GM12878 (cell line): ENCODE data around the gene NRTN. TPM values are rescaled to one million over a fixed set of nuclear protein-coding genes. Genes with fewer than 3 reads are reported as not detected.

Source experiments
- ATAC-seq: fragments of 200-7000 bp; cut with Tn5 transposase; 3 replicates; pipeline ENCODE4 v1.9.1; 2020; ENCODE audit warnings: mild to moderate bottlenecking, moderate library complexity
- BruUV-seq: library from RNA; stranded (reverse); fragments of 400-500 nt; replicated peaks from 2 replicates; lab custom pipeline; 2021; lab: Mats Ljungman, UMichigan
- CTCF ChIA-PET: fragments of 300-600 bp; sonication (Branson Sonifier 250); formaldehyde crosslinking; extraction: SDS; loops from one replicate; lab custom pipeline; 2021; ENCODE audit warnings: inconsistent platforms; lab: Yijun Ruan, JAX
- POLR2A ChIA-PET: fragments of 350-600 bp; formaldehyde crosslinking; extraction: SDS; loops from one replicate; lab custom pipeline; 2021; ENCODE audit warnings: inconsistent platforms; lab: Charles Lee
- RAD21 ChIA-PET: fragments of 300-600 bp; sonication (Branson Sonifier 250); formaldehyde crosslinking; loops from one replicate; lab custom pipeline; 2023; ENCODE audit warnings: antibody characterized with exemption; ENCODE audit not compliant: unreplicated experiment; lab: Charles Lee
- SMC1A ChIA-PET: fragments of 300-600 bp; sonication (Branson Sonifier 250); formaldehyde crosslinking; loops from one replicate; lab custom pipeline; 2023; ENCODE audit not compliant: unreplicated experiment, uncharacterized antibody; lab: Charles Lee
- DNase-seq: peaks from one replicate; pipeline ENCODE4 v3.0.0-alpha.2; 2011; ENCODE audit warnings: low read depth, low spot score
- FAIRE-seq: peaks from 3 replicates; lab custom pipeline; 2011; peaks lifted over from hg19 to GRCh38; lab: Jason Lieb, UNC
- H2AFZ ChIP-seq: 2 replicates; pipeline ENCODE4 v1.6.0; 2011; ENCODE audit warnings: low read depth, low read length, control low read depth; ENCODE audit not compliant: control insufficient read depth
- H3K27ac ChIP-seq: 2 replicates; pipeline ENCODE4 v1.5.1; 2011; ENCODE audit warnings: control low read depth; ENCODE audit not compliant: control insufficient read depth, insufficient read depth
- H3K27me3 ChIP-seq, 2 experiments: replicated peaks in 1 of 2; 2 replicates each; pipeline versions ENCODE4 v1.6.0 to v1.6.1; 2011; ENCODE audit warnings: low read length in 1 of 2; ENCODE audit not compliant: control insufficient read depth in 2 of 2, insufficient read depth in 2 of 2
- H3K36me3 ChIP-seq, 2 experiments: 2 replicates each; pipeline ENCODE4 v1.5.1; 2011; ENCODE audit warnings: low read length in 1 of 2; ENCODE audit not compliant: control insufficient read depth in 2 of 2, insufficient read depth in 2 of 2
- H3K4me1 ChIP-seq: 2 replicates; pipeline ENCODE4 v1.6.1; 2011; ENCODE audit warnings: mild to moderate bottlenecking, low read length, moderate library complexity, mixed read lengths; ENCODE audit not compliant: control insufficient read depth, insufficient read depth
- H3K4me2 ChIP-seq: 2 replicates; pipeline ENCODE4 v1.6.0; 2011; ENCODE audit warnings: control low read depth; ENCODE audit not compliant: control insufficient read depth, insufficient read depth
- H3K4me3 ChIP-seq: fragments of 200-600 bp; sonication (generic); 2 replicates; pipeline ENCODE4 v1.5.1; 2016
- H3K79me2 ChIP-seq: 2 replicates; pipeline ENCODE4 v1.6.0; 2011; ENCODE audit warnings: low read length; ENCODE audit not compliant: control insufficient read depth, insufficient read depth
- H3K9ac ChIP-seq: 2 replicates; pipeline ENCODE4 v1.8.0; 2011; ENCODE audit warnings: low read length, control low read depth, mixed read lengths; ENCODE audit not compliant: control insufficient read depth, insufficient read depth
- H3K9me3 ChIP-seq: replicated peaks from 3 replicates; pipeline ENCODE4 v1.5.1; 2011; ENCODE audit warnings: mild to moderate bottlenecking, low read length; ENCODE audit not compliant: control insufficient read depth, insufficient read depth
- H4K20me1 ChIP-seq: 2 replicates; pipeline ENCODE4 v1.6.0; 2011; ENCODE audit not compliant: control insufficient read depth, insufficient read depth
- CREM ChIP-seq: IDR thresholded peaks from 2 replicates; pipeline ENCODE4 v1.6.1; 2014; ENCODE audit warnings: antibody characterized with exemption, low read depth
- E2F8 ChIP-seq: fragments of 450-650 bp; IDR thresholded peaks from 2 replicates; pipeline ENCODE4 v1.6.1; 2018; ENCODE audit warnings: mild to moderate bottlenecking, low read depth, moderate library complexity; ENCODE audit not compliant: partially characterized antibody
- FOXK2 ChIP-seq: fragments of 450-650 bp; IDR thresholded peaks from 2 replicates; pipeline ENCODE4 v1.6.1; 2017; ENCODE audit warnings: mild to moderate bottlenecking, moderate library complexity
- NFYA ChIP-seq: IDR thresholded peaks from 2 replicates; pipeline ENCODE4 v1.6.1; 2011; ENCODE audit warnings: low read depth, mild to moderate bottlenecking, low read length, improper control_type of control experiment, borderline replicate concordance
- RB1 ChIP-seq: fragments of 450-650 bp; formaldehyde crosslinking; IDR thresholded peaks from 2 replicates; pipeline ENCODE4 v1.6.1; 2017; ENCODE audit warnings: mild to moderate bottlenecking, borderline replicate concordance
- RBBP5 ChIP-seq: fragments of 200-600 bp; sonication (generic); conservative IDR thresholded peaks from 2 replicates; pipeline ENCODE4 v1.6.1; 2016
- SIX5 ChIP-seq: IDR thresholded peaks from 2 replicates; pipeline ENCODE4 v1.6.1; 2011; ENCODE audit warnings: mild to moderate bottlenecking, low read depth, low read length, moderate library complexity; ENCODE audit not compliant: severe bottlenecking
- SMARCA5 ChIP-seq: fragments of 450-650 bp; IDR thresholded peaks from 2 replicates; pipeline ENCODE4 v1.6.1; 2017; ENCODE audit warnings: mild to moderate bottlenecking
- STAT1 ChIP-seq: fragments of 450-650 bp; conservative IDR thresholded peaks from 2 replicates; pipeline ENCODE4 v1.6.1; 2014; ENCODE audit warnings: antibody characterized with exemption, mild to moderate bottlenecking
- TARDBP ChIP-seq: IDR thresholded peaks from 2 replicates; pipeline ENCODE4 v1.6.1; 2016; ENCODE audit warnings: borderline replicate concordance
- WGBS: methylation state at CpG from one replicate; pipeline ENCODE4 v1.1.6; 2016; ENCODE audit warnings: low lambda C conversion rate; ENCODE audit not compliant: insufficient replicate concordance, insufficient coverage; ENCODE audit errors: missing lambda C conversion rate; 5-methylcytosine and 5-hydroxymethylcytosine counted together
- in situ Hi-C: fragments of 300-500 bp; cut with MboI; formaldehyde crosslinking; loops from 9 replicates; pipeline ENCODE4 v1.14.3; 2018; ENCODE audit warnings: mixed read lengths
- intact Hi-C: fragments of 100-400 bp; cut with micrococcal nuclease; formaldehyde crosslinking; loops from one replicate; pipeline ENCODE4 v1.14.2; 2022; ENCODE audit not compliant: unreplicated experiment
- polyA plus RNA-seq, 11 experiments: library from polyadenylated mRNA; depleted of rRNA in 4 of 11; unstranded in 6 of 11; stranded (reverse) in 5 of 11; fragments of >200 nt; fragmentation: Nextera tagmentation in 4 of 11; fragmentation: Illumina TruSeq in 1 of 11; extraction: Ambion mirVana in 4 of 11; extraction: Trizol in 1 of 11; gene quantifications; 1 replicate in 1 of 11; 2 replicates in 10 of 11; pipeline versions ENCODE4 v1.2.1 to v1.2.3, GENCODE V29; 2011 to 2016; ENCODE audit warnings: inconsistent platforms in 2 of 11, missing spikeins in 2 of 11, low read depth in 1 of 11
- total RNA-seq, 4 experiments: library from RNA; depleted of rRNA in 3 of 4; stranded (reverse); fragments of >200 nt in 3 of 4; fragmentation: Illumina TruSeq in 1 of 4; extraction: Trizol in 1 of 4; gene quantifications; 2 replicates each; pipeline versions ENCODE4 v1.2.1 to v1.2.3, GENCODE V29; 2013 to 2021

The NRTN gene
- total and polyA plus RNA-seq, 10 of the 15 experiments (the other 5 are each of a cell fraction or from before 2014, with no cell fraction given): not detected

GRCh38 chr19:5877882-5878281, 73.0 kb downstream of the NRTN start:
- SMC1A ChIA-PET: no interaction called here

More at GRCh38 chr19:5877882-5878281, 73.0 kb downstream of the NRTN start:
- H3K27me3 ChIP-seq: no peaks in the 10 kb centered on the region
- in situ Hi-C loops: no loop called here
- FAIRE-seq: no peak
- ChIA-PET CTCF (no interaction called here), POLR2A (no interaction called here), RAD21 (no interaction called here)
- no TSS peak for BruUV-seq
- WGBS: 24% methylated on average over 9 of the region's 9 CpGs
- intact Hi-C loops: no loop called here
- no peak overlapping the region for H3K4me3 ChIP-seq
- no peak for DNase-seq
- H3K36me3 ChIP-seq: no peaks in the 10 kb centered on the region
- no peak for TF ChIP-seq RB1
- no peak for TF ChIP-seq E2F8
- TF ChIP-seq SIX5: no peak
- TF ChIP-seq NFYA: no peak
- TF ChIP-seq STAT1: no peak
- no peak for TF ChIP-seq TARDBP
- TF ChIP-seq RBBP5: no peak
- no peak for TF ChIP-seq FOXK2
- no peak for TF ChIP-seq CREM
- TF ChIP-seq SMARCA5: no peak
- no peaks in the 10 kb centered on the region for H3K9me3 ChIP-seq
- H3K27ac ChIP-seq: no peak overlapping the region
- no peak overlapping the region for H3K9ac ChIP-seq
- no peak for ATAC-seq
- no peak overlapping the region for H2AFZ ChIP-seq
- H3K4me1 ChIP-seq: no peaks in the 10 kb centered on the region
- no peaks in the 10 kb centered on the region for H4K20me1 ChIP-seq
- no peak overlapping the region for H3K4me2 ChIP-seq
- no peaks in the 10 kb centered on the region for H3K79me2 ChIP-seq

Other genes with a start within 250 kb of the NRTN start
Only the 7 nearest of the 17 such genes appear.
- 85.0 and 92.7 TPM in 2 replicates for gene LONP1, start 84.9 kb upstream of the NRTN start, total RNA-seq (2014; rRNA removed)
- gene LONP1, start 84.9 kb upstream of the NRTN start, total RNA-seq (2014; rRNA removed; fragmentation: Illumina TruSeq; extraction: Trizol): 38.6 and 44.0 TPM in 2 replicates
- 136 and 137 TPM in 2 replicates for gene LONP1, start 84.9 kb upstream of the NRTN start, total RNA-seq (2021)
- 31.3 and 51.1 TPM in 2 replicates for gene LONP1, start 84.9 kb upstream of the NRTN start, polyA plus RNA-seq (2011; rRNA removed)
- 8.2 and 35.5 TPM in 2 replicates for gene LONP1, start 84.9 kb upstream of the NRTN start, polyA plus RNA-seq (2014; fragmentation: Illumina TruSeq; extraction: Trizol)
- gene LONP1, start 84.9 kb upstream of the NRTN start, polyA plus RNA-seq (2014; fragmentation: Nextera tagmentation; extraction: Ambion mirVana): 1 to 10 TPM in 1 of 2 experiments, under 1 TPM in 1; 0.61 to 3.2 TPM
- 67.8 and 92.2 TPM in 2 replicates for gene LONP1, start 84.9 kb upstream of the NRTN start, polyA plus RNA-seq (2014; rRNA removed)
- 100 to 1,000 TPM in 1 of 2 experiments, 10 to 100 TPM in 1; 86.5 to 100 TPM for gene LONP1, start 84.9 kb upstream of the NRTN start, polyA plus RNA-seq (2016; fragmentation: Nextera tagmentation; extraction: Ambion mirVana)
- not detected in 2 replicates for gene CATSPERD, start 84.4 kb upstream of the NRTN start, total RNA-seq (2014; rRNA removed)
- not detected in 2 replicates for gene CATSPERD, start 84.4 kb upstream of the NRTN start, total RNA-seq (2014; rRNA removed; fragmentation: Illumina TruSeq; extraction: Trizol)
- 0.10 TPM in 1 of 2 replicates, not detected in the other for gene CATSPERD, start 84.4 kb upstream of the NRTN start, total RNA-seq (2021)
- gene CATSPERD, start 84.4 kb upstream of the NRTN start, polyA plus RNA-seq (2011; rRNA removed): 0.11 TPM in 1 of 2 replicates, not detected in the other
- not detected in 2 replicates for gene CATSPERD, start 84.4 kb upstream of the NRTN start, polyA plus RNA-seq (2014; fragmentation: Illumina TruSeq; extraction: Trizol)
- under 1 TPM in 1 of 2 experiments, not detected in 1; 0.02 TPM for gene CATSPERD, start 84.4 kb upstream of the NRTN start, polyA plus RNA-seq (2014; fragmentation: Nextera tagmentation; extraction: Ambion mirVana)
- 0.06 TPM in 1 of 2 replicates, not detected in the other for gene CATSPERD, start 84.4 kb upstream of the NRTN start, polyA plus RNA-seq (2014; rRNA removed)
- under 1 TPM; 0.21 to 0.38 TPM for gene CATSPERD, start 84.4 kb upstream of the NRTN start, polyA plus RNA-seq (2016; fragmentation: Nextera tagmentation; extraction: Ambion mirVana)
- gene PRR22, start 20.3 kb upstream of the NRTN start, total RNA-seq (2014; rRNA removed): 2.2 and 2.8 TPM in 2 replicates
- 0.31 and 0.32 TPM in 2 replicates for gene PRR22, start 20.3 kb upstream of the NRTN start, total RNA-seq (2014; rRNA removed; fragmentation: Illumina TruSeq; extraction: Trizol)
- 2.5 and 3.1 TPM in 2 replicates for gene PRR22, start 20.3 kb upstream of the NRTN start, total RNA-seq (2021)
- gene PRR22, start 20.3 kb upstream of the NRTN start, polyA plus RNA-seq (2011; rRNA removed): 0.37 and 0.81 TPM in 2 replicates
- 0.34 TPM in 1 of 2 replicates, not detected in the other for gene PRR22, start 20.3 kb upstream of the NRTN start, polyA plus RNA-seq (2014; fragmentation: Illumina TruSeq; extraction: Trizol)
- gene PRR22, start 20.3 kb upstream of the NRTN start, polyA plus RNA-seq (2014; fragmentation: Nextera tagmentation; extraction: Ambion mirVana): not detected
- 4.4 and 5.4 TPM in 2 replicates for gene PRR22, start 20.3 kb upstream of the NRTN start, polyA plus RNA-seq (2014; rRNA removed)
- 1 to 10 TPM; 1.2 to 1.4 TPM for gene PRR22, start 20.3 kb upstream of the NRTN start, polyA plus RNA-seq (2016; fragmentation: Nextera tagmentation; extraction: Ambion mirVana)
- gene DUS3L, start 13.9 kb upstream of the NRTN start, total RNA-seq (2014; rRNA removed): 31.4 and 34.1 TPM in 2 replicates
- 23.7 and 24.2 TPM in 2 replicates for gene DUS3L, start 13.9 kb upstream of the NRTN start, total RNA-seq (2014; rRNA removed; fragmentation: Illumina TruSeq; extraction: Trizol)
- 36.9 and 47.6 TPM in 2 replicates for gene DUS3L, start 13.9 kb upstream of the NRTN start, total RNA-seq (2021)
- 14.2 and 22.4 TPM in 2 replicates for gene DUS3L, start 13.9 kb upstream of the NRTN start, polyA plus RNA-seq (2011; rRNA removed)
- gene DUS3L, start 13.9 kb upstream of the NRTN start, polyA plus RNA-seq (2014; fragmentation: Illumina TruSeq; extraction: Trizol): 9.8 and 28.0 TPM in 2 replicates
- gene DUS3L, start 13.9 kb upstream of the NRTN start, polyA plus RNA-seq (2014; fragmentation: Nextera tagmentation; extraction: Ambion mirVana): 1 to 10 TPM in 1 of 2 experiments, under 1 TPM in 1; 0.64 to 1.5 TPM
- gene DUS3L, start 13.9 kb upstream of the NRTN start, polyA plus RNA-seq (2014; rRNA removed): 43.8 and 53.2 TPM in 2 replicates
- gene DUS3L, start 13.9 kb upstream of the NRTN start, polyA plus RNA-seq (2016; fragmentation: Nextera tagmentation; extraction: Ambion mirVana): 10 to 100 TPM; 37.6 to 38.1 TPM
- not detected in 2 replicates for gene FUT6, start 34.6 kb downstream of the NRTN start, total RNA-seq (2014; rRNA removed)
- gene FUT6, start 34.6 kb downstream of the NRTN start, total RNA-seq (2014; rRNA removed; fragmentation: Illumina TruSeq; extraction: Trizol): not detected in 2 replicates
- gene FUT6, start 34.6 kb downstream of the NRTN start, total RNA-seq (2021): not detected in 2 replicates
- not detected in 2 replicates for gene FUT6, start 34.6 kb downstream of the NRTN start, polyA plus RNA-seq (2011; rRNA removed)
- not detected in 2 replicates for gene FUT6, start 34.6 kb downstream of the NRTN start, polyA plus RNA-seq (2014; fragmentation: Illumina TruSeq; extraction: Trizol)
- gene FUT6, start 34.6 kb downstream of the NRTN start, polyA plus RNA-seq (2014; fragmentation: Nextera tagmentation; extraction: Ambion mirVana): not detected
- not detected in 2 replicates for gene FUT6, start 34.6 kb downstream of the NRTN start, polyA plus RNA-seq (2014; rRNA removed)
- not detected for gene FUT6, start 34.6 kb downstream of the NRTN start, polyA plus RNA-seq (2016; fragmentation: Nextera tagmentation; extraction: Ambion mirVana)
- not detected in 2 replicates for gene FUT3, start 46.4 kb downstream of the NRTN start, total RNA-seq (2014; rRNA removed)
- gene FUT3, start 46.4 kb downstream of the NRTN start, total RNA-seq (2014; rRNA removed; fragmentation: Illumina TruSeq; extraction: Trizol): not detected in 2 replicates
- 0.31 TPM in 1 of 2 replicates, not detected in the other for gene FUT3, start 46.4 kb downstream of the NRTN start, total RNA-seq (2021)
- not detected in 2 replicates for gene FUT3, start 46.4 kb downstream of the NRTN start, polyA plus RNA-seq (2011; rRNA removed)
- 0.07 TPM in 1 of 2 replicates, not detected in the other for gene FUT3, start 46.4 kb downstream of the NRTN start, polyA plus RNA-seq (2014; fragmentation: Illumina TruSeq; extraction: Trizol)
- not detected for gene FUT3, start 46.4 kb downstream of the NRTN start, polyA plus RNA-seq (2014; fragmentation: Nextera tagmentation; extraction: Ambion mirVana)
- 0.04 and 0.10 TPM in 2 replicates for gene FUT3, start 46.4 kb downstream of the NRTN start, polyA plus RNA-seq (2014; rRNA removed)
- not detected for gene FUT3, start 46.4 kb downstream of the NRTN start, polyA plus RNA-seq (2016; fragmentation: Nextera tagmentation; extraction: Ambion mirVana)
- gene FUT5, start 65.5 kb downstream of the NRTN start, total RNA-seq (2014; rRNA removed): not detected in 2 replicates
- gene FUT5, start 65.5 kb downstream of the NRTN start, total RNA-seq (2014; rRNA removed; fragmentation: Illumina TruSeq; extraction: Trizol): not detected in 2 replicates
- gene FUT5, start 65.5 kb downstream of the NRTN start, total RNA-seq (2021): not detected in 2 replicates
- gene FUT5, start 65.5 kb downstream of the NRTN start, polyA plus RNA-seq (2011; rRNA removed): not detected in 2 replicates
- gene FUT5, start 65.5 kb downstream of the NRTN start, polyA plus RNA-seq (2014; fragmentation: Illumina TruSeq; extraction: Trizol): not detected in 2 replicates
- gene FUT5, start 65.5 kb downstream of the NRTN start, polyA plus RNA-seq (2014; fragmentation: Nextera tagmentation; extraction: Ambion mirVana): not detected
- gene FUT5, start 65.5 kb downstream of the NRTN start, polyA plus RNA-seq (2014; rRNA removed): not detected in 2 replicates
- gene FUT5, start 65.5 kb downstream of the NRTN start, polyA plus RNA-seq (2016; fragmentation: Nextera tagmentation; extraction: Ambion mirVana): not detected